BLaER1 treated with 17β-estradiol and CSF1 and Interleukin-3, amounts not matched to agents 10 nM and 100 nM (cell line): ENCODE results near the gene DUSP28.
"Not testable (repeated sequence)": the region's sequence is repeated elsewhere in the genome, so short reads cannot be mapped to it uniquely, and the experiment has no call there.

ENCODE experiments used
- H3K27ac ChIP-seq, 11 experiments: shearing (Covaris generic); formaldehyde crosslinking; 2 replicates each; pipeline ENCODE4 v1.8.1; 2022
- H3K27me3 ChIP-seq, 11 experiments: shearing (Covaris generic); formaldehyde crosslinking; 2 replicates each; pipeline ENCODE4 v1.8.1; 2022
- H3K36me3 ChIP-seq, 11 experiments: shearing (Covaris generic); formaldehyde crosslinking; 2 replicates each; pipeline ENCODE4 v1.8.1; 2022
- H3K4me1 ChIP-seq, 10 experiments: shearing (Covaris generic); formaldehyde crosslinking; 2 replicates each; pipeline ENCODE4 v1.8.1; 2022
- H3K4me2 ChIP-seq, 11 experiments: shearing (Covaris generic); formaldehyde crosslinking; 2 replicates each; pipeline ENCODE4 v1.8.1; 2022
- H3K4me3 ChIP-seq, 10 experiments: shearing (Covaris generic); formaldehyde crosslinking; 2 replicates each; pipeline ENCODE4 v1.8.1; 2022
- H3K9ac ChIP-seq, 11 experiments: shearing (Covaris generic); formaldehyde crosslinking; 2 replicates each; pipeline ENCODE4 v1.8.1; 2022
- H3K9me3 ChIP-seq, 11 experiments: shearing (Covaris generic); formaldehyde crosslinking; replicated peaks in 1 of 11; 2 replicates each; pipeline ENCODE4 v1.8.1; 2022
- H4K20me1 ChIP-seq, 11 experiments: shearing (Covaris generic); formaldehyde crosslinking; 2 replicates each; pipeline ENCODE4 v1.8.1; 2022
- Cebpa-rat ChIP-seq, 11 experiments: shearing (Covaris generic); IDR thresholded peaks; 2 replicates each; pipeline ENCODE4 v1.8.1; 2022

Gene DUSP28

GRCh38 chr2:240517342-240517741, 42.8 kb upstream of the DUSP28 start:
- Histone ChIP-seq H4K20me1 (peaks cover 0 to 32% (median 13%) of the 10 kb centered on the region in 11 experiments; a peak in 13 of 22 replicates), H3K27me3 (no peaks in the 10 kb centered on the region), H3K4me2 (no peak overlapping the region), H3K27ac (no peak overlapping the region), H3K4me3 (no peak overlapping the region), H3K4me1 (peaks cover 10 to 19% (median 16%) of the 10 kb centered on the region in 10 experiments), H3K9me3 (peaks cover 10 to 34% (median 22%) of the 10 kb centered on the region in 11 experiments), H3K9ac (no peak overlapping the region), H3K36me3 (peaks cover 21 to 71% (median 65%) of the 10 kb centered on the region in 11 experiments)
- TF ChIP-seq Cebpa-rat (IDR thresholded peaks at IDR 0.05) = no peak

- peaks cover 37 to 75% (median 69%) of the 10 kb centered on the region in 11 experiments for H3K36me3 ChIP-seq
- peaks cover 8 to 12% (median 10%) of the 10 kb centered on the region in 10 experiments for H3K4me1 ChIP-seq
- peaks cover 26 to 51% (median 38%) of the 10 kb centered on the region in 11 experiments for H3K9me3 ChIP-seq
- H3K4me2 ChIP-seq = no peak overlapping the region
- TF ChIP-seq Cebpa-rat (IDR thresholded peaks at IDR 0.05) = no peak
- H3K4me3 ChIP-seq = no peak overlapping the region
- no peak overlapping the region for H3K9ac ChIP-seq
- H4K20me1 ChIP-seq = peaks cover 0 to 16% (median 0%) of the 10 kb centered on the region in 11 experiments; a peak in 8 of 22 replicates
- no peak overlapping the region for H3K27ac ChIP-seq
- H3K27me3 ChIP-seq = no peaks in the 10 kb centered on the region
Observed at GRCh38 chr2:240518981-240519380, 41.2 kb upstream of the DUSP28 start.

- H3K9me3 ChIP-seq = peaks cover 32 to 57% (median 44%) of the 10 kb centered on the region in 11 experiments
- no peak overlapping the region for H3K4me3 ChIP-seq
- H3K36me3 ChIP-seq = peaks cover 42 to 81% (median 75%) of the 10 kb centered on the region in 11 experiments
- no peak overlapping the region for H3K4me2 ChIP-seq
- no peak for TF ChIP-seq Cebpa-rat (IDR thresholded peaks at IDR 0.05)
- H4K20me1 ChIP-seq = peaks cover 0 to 10% (median 0%) of the 10 kb centered on the region in 11 experiments; a peak in 6 of 22 replicates
- H3K27me3 ChIP-seq = no peaks in the 10 kb centered on the region
- no peak overlapping the region for H3K9ac ChIP-seq
- peaks cover 3 to 12% (median 4%) of the 10 kb centered on the region in 10 experiments; a peak in 19 of 20 replicates for H3K4me1 ChIP-seq
- H3K27ac ChIP-seq = no peak overlapping the region
Observed at GRCh38 chr2:240519396-240520129, 40.6 kb upstream of the DUSP28 start.

- no peak for TF ChIP-seq Cebpa-rat (IDR thresholded peaks at IDR 0.05)
- Histone ChIP-seq H3K27ac (no peak overlapping the region), H3K27me3 (no peaks in the 10 kb centered on the region), H4K20me1 (peaks cover 0 to 7% (median 0%) of the 10 kb centered on the region in 11 experiments; a peak in 1 of 22 replicates), H3K4me1 (peaks cover 0 to 8% (median 0%) of the 10 kb centered on the region in 10 experiments; a peak in 4 of 20 replicates), H3K4me2 (no peak overlapping the region), H3K9me3 (peaks cover 40 to 64% (median 52%) of the 10 kb centered on the region in 11 experiments), H3K36me3 (peaks cover 50 to 89% (median 83%) of the 10 kb centered on the region in 11 experiments), H3K9ac (no peak overlapping the region), H3K4me3 (no peak overlapping the region)
Observed at GRCh38 chr2:240520130-240520973, 39.8 kb upstream of the DUSP28 start.

- peaks cover 56 to 95% (median 89%) of the 10 kb centered on the region in 11 experiments for H3K36me3 ChIP-seq
- no peaks in the 10 kb centered on the region; a peak in 1 of 22 replicates for H3K27me3 ChIP-seq
- no peak overlapping the region for H3K4me3 ChIP-seq
- TF ChIP-seq Cebpa-rat (IDR thresholded peaks at IDR 0.05) = no peak
- no peak overlapping the region for H3K9ac ChIP-seq
- H4K20me1 ChIP-seq = peaks cover 0 to 7% (median 0%) of the 10 kb centered on the region in 11 experiments; a peak in 1 of 22 replicates
- no peak overlapping the region for H3K4me2 ChIP-seq
- H3K27ac ChIP-seq = no peak overlapping the region
- H3K9me3 ChIP-seq = peaks cover 46 to 71% (median 58%) of the 10 kb centered on the region in 11 experiments
- H3K4me1 ChIP-seq = peaks cover 0 to 8% (median 0%) of the 10 kb centered on the region in 10 experiments; a peak in 4 of 20 replicates
Observed at GRCh38 chr2:240520974-240521350, 39.2 kb upstream of the DUSP28 start.

- H3K27me3 ChIP-seq, H3K4me1 ChIP-seq, H4K20me1 ChIP-seq, H3K9ac ChIP-seq, H3K27ac ChIP-seq, H3K4me2 ChIP-seq: not testable (repeated sequence)
- Histone ChIP-seq H3K9me3 (peaks cover 55 to 80% (median 67%) of the 10 kb centered on the region in 11 experiments), H3K4me3 (peak overlapping the region in 4 of 10 experiments; percentile 45 to 60 (median 50); a peak in 1 of 20 replicates), H3K36me3 (peaks cover 66 to 100% (median 97%) of the 10 kb centered on the region in 11 experiments)
Observed at GRCh38 chr2:240521885-240522284, 38.3 kb upstream of the DUSP28 start.

- Histone ChIP-seq H3K27ac (no peak overlapping the region), H3K36me3 (peaks cover 71 to 100% (median 97%) of the 10 kb centered on the region in 11 experiments), H3K9me3 (peaks cover 60 to 85% (median 72%) of the 10 kb centered on the region in 11 experiments), H3K4me1 (peaks cover 0 to 8% (median 0%) of the 10 kb centered on the region in 10 experiments; a peak in 4 of 20 replicates), H4K20me1 (peaks cover 0 to 4% (median 0%) of the 10 kb centered on the region in 11 experiments; a peak in 1 of 22 replicates), H3K27me3 (no peaks in the 10 kb centered on the region; a peak in 2 of 22 replicates), H3K4me3 (peak overlapping the region in 6 of 10 experiments; percentile 26 to 60 (median 47); a peak in 5 of 20 replicates), H3K4me2 (no peak overlapping the region), H3K9ac (no peak overlapping the region)
- no peak for TF ChIP-seq Cebpa-rat (IDR thresholded peaks at IDR 0.05)
Observed at GRCh38 chr2:240522406-240522805, 37.8 kb upstream of the DUSP28 start.

GRCh38 chr2:240523451-240524281, 36.5 kb upstream of the DUSP28 start:
- TF ChIP-seq Cebpa-rat (IDR thresholded peaks at IDR 0.05) = no peak
- H3K9me3 ChIP-seq = peaks cover 67 to 97% (median 84%) of the 10 kb centered on the region in 11 experiments
- H3K4me1 ChIP-seq = peaks cover 0 to 8% (median 0%) of the 10 kb centered on the region in 10 experiments; a peak in 4 of 20 replicates
- no peaks in the 10 kb centered on the region; a peak in 2 of 22 replicates for H3K27me3 ChIP-seq
- peak overlapping the region in 7 of 11 experiments; percentile 48 to 82 (median 73); a peak in 11 of 22 replicates for H3K27ac ChIP-seq
- H3K4me2 ChIP-seq = peak overlapping the region in 2 of 11 experiments; percentile 17 to 21; a peak in 2 of 22 replicates
- no peak overlapping the region for H3K9ac ChIP-seq
- peak overlapping the region in 9 of 10 experiments; percentile 7 to 60 (median 49); a peak in 16 of 20 replicates for H3K4me3 ChIP-seq
- peaks cover 80 to 100% (median 97%) of the 10 kb centered on the region in 11 experiments for H3K36me3 ChIP-seq
- peaks cover 0 to 3% (median 0%) of the 10 kb centered on the region in 11 experiments; a peak in 2 of 22 replicates for H4K20me1 ChIP-seq
